Esophagus muscularis mucosa (tissue), 4 donors: Measurements from ENCODE around the gene OR4E2.
"Not testable (repeated sequence)": the region's sequence is repeated elsewhere in the genome, so short reads cannot be mapped to it uniquely, and the experiment has no call there.

ENCODE experiments used
- CTCF ChIP-seq, 3 experiments: fragments of 200-600 bp in 2 of 3; fragments of 450-650 bp in 1 of 3; sonication (generic) in 2 of 3; IDR thresholded peaks; one replicate each; pipeline ENCODE4 v1.5.1; 2017 to 2019; ENCODE audit warnings: antibody characterized with exemption in 3 of 3, mild to moderate bottlenecking in 2 of 3, moderate library complexity in 1 of 3
- EP300 ChIP-seq: sonication (generic); formaldehyde crosslinking; IDR thresholded peaks from one replicate; pipeline ENCODE4 v1.6.1; 2017; ENCODE audit warnings: antibody characterized with exemption
- POLR2A ChIP-seq: fragments of 450-650 bp; IDR thresholded peaks from one replicate; pipeline ENCODE4 v1.6.1; 2017; ENCODE audit warnings: antibody characterized with exemption, moderate library complexity, mild to moderate bottlenecking, low read depth
- POLR2AphosphoS5 ChIP-seq, 2 donors: sonication (generic); formaldehyde crosslinking; IDR thresholded peaks; one replicate each; pipeline ENCODE4 v1.6.1; 2017; ENCODE audit warnings: antibody characterized with exemption in 2 of 2

- TF ChIP-seq CTCF (IDR thresholded peaks at IDR 0.05); POLR2AphosphoS5 (IDR thresholded peaks at IDR 0.05); POLR2A; EP300: not testable (repeated sequence)
Observed at GRCh38 chr14:21698538-21698937, 44.9 kb downstream of the OR4E2 start.
